GM18499 (cell line): Measurements from ENCODE around the gene VIPR1.
"Not testable (repeated sequence)": the region's sequence is repeated elsewhere in the genome, so short reads cannot be mapped to it uniquely, and the experiment has no call there.

Source experiments
- ATAC-seq: cut with Tn5 transposase; IDR thresholded peaks from one replicate; pipeline ENCODE4 v1.9.1; 2021; ENCODE audit warnings: moderate number of reproducible peaks; ENCODE audit not compliant: insufficient read depth, unreplicated experiment

Gene VIPR1

DNA sequence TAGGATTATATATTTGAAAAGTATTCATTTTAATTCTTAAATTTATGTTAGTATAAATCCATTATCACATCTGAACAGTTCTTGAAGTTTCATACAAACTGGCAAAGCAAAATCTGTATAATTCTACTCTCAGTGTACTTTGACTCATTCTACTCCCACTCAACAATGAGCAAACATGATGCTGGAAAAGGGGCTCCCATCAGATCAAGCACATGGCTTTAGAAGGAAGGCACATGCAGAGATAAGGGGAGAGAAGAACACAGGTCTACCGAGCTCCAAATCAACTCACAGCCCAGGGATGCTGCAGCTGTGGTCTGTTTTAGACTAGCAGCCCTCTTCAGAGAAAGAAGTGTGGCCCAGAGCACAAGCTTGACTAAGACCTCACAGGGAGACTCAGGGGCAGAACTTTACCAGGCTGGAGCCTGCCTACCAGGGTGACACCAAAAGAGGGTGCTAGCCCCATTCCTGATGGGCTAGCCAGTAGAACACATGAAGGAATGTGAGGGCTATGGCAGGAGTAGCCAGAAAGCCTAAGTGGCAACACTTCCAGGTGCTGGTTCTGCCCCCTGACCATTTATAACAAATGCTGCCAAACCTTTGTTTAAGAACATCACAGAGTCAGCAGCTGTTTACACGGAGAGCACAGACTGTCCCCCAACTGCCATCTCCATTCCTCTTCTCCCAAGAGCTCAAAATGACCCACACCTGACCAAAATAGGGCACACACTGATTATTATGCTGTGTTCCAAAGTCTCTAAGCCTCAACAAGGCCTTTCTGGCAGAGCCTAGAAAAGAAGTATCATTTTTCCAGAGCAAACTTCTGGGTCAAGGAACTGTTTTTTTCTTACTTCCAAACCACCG lies 59.8 kb downstream of the VIPR1 start:
- ATAC-seq: no peak

DNA sequence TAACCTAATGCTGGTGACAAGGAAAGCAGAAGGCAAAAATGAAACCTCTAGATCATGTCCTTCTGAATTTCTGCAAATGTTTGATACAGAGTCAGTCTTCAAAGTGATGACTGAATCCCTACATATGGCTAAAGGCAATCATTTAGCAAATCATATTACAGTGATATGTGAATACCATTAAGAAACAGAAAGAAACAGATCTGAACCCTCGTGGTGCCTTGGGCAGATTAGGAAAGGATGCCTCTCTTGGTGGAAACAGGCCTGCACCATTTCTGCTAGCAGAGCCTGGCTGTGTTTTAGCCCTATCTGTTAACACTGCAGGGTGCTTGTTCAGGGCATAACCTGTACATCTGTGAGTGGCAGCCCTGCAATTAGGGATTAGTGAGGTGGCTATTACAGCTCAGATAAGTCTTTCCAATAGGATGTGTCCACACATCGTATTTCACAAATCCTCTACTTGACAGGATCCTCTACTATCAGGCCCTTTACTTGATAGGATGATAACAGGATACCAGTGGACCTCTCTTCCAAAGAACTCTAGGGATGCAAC lies 67.2 kb downstream of the VIPR1 start:
- no peak for ATAC-seq

DNA sequence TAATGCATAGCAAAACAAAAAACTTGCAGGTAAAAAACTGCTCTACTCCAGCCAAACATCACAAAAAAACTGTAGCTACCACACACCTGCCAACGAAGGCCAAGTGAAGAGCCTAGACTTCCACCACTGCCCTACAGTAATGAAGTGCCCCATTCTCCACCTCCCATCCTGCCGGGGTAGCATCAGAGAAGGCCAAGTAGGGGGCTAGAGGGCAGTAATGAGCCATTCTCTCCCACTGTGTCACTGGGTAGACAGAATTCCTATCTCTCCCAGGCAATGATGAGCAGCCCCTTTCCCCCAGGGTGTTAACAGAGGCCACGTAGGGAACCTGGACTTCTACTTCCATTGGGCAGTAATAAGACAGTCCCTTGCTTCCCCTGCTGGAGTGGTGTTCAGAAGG lies 69.8 kb downstream of the VIPR1 start:
- no peak for ATAC-seq

DNA sequence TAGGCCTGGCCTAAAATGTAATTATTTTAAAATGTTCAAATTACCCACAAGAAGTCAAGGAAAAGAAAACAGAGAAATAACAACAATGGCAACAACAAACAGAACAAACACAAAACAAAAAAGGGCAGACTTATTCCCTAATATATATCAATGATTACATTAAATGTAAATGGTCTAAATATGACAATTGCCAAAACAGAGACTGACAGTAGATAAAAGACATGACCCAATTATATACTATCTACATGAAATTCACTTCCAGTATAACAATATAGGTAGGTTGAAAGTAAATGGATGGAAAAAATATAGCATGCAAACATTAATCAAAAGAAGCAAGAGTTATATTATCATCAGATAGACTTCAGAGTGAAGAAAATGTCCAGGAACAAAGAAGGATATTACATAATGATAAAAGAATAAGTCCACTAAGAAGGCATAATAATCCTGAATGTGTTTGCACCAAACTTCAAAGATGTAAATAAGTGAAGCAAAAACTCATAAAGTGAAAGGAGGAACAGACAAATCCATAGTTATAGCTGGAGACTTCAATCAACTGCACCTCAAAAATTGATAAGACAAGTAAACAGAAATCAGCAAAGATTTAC lies 72.8 kb downstream of the VIPR1 start:
- no peak for ATAC-seq

DNA sequence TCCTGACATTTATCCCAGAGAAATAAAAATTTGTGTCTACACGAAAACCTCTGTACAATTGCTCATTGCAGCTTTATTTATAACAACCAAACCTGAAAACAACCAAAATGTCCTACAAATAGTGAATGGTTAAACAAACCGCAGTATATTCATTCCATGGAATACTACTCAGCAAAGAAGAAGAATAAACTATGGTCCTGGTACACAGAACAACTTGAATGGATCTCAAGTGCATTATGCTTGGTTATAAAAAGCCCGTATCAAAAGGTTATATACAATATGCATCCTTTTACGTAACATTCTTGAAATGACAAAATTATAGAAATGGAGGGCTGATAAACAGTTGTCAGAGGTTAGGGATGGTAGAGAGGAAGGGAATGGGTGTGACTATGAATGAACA lies 75.6 kb downstream of the VIPR1 start:
- no peak for ATAC-seq

DNA sequence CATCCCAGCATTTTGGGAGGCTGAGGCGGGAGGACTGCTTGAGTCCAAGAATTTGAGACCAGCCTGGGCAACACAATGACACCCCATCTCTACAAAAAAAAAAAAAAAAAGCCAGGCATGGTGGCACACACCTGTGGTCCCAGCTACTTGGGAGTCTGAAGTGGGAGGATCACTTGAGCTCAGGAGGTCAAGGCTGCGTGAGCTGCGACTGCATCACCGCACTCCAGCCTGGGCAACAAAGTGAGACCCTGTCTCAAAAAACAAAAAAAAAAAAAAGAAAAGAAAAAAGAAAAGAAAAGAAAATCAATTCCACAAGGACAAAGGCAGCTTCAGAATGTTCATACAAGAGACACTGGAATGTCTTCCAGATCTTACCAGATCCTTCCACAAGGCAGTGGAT lies 76.9 kb downstream of the VIPR1 start:
- not testable (repeated sequence) for ATAC-seq

DNA sequence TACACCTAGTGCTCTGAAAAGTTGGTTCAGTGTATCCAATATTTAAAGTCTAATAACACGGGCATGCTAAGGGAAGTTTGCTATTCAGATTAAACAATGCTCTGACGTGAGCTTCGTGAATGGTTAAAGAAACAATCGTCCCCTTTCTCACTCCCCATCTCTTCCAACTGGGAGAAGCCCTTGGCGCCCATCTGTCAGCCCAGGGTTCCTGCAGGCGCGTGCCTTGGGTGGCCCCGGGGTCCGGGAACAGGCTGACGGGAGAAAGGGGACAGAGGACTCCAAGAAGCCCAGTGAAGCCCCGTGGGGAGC lies 78.9 kb downstream of the VIPR1 start:
- ATAC-seq: no peak

DNA sequence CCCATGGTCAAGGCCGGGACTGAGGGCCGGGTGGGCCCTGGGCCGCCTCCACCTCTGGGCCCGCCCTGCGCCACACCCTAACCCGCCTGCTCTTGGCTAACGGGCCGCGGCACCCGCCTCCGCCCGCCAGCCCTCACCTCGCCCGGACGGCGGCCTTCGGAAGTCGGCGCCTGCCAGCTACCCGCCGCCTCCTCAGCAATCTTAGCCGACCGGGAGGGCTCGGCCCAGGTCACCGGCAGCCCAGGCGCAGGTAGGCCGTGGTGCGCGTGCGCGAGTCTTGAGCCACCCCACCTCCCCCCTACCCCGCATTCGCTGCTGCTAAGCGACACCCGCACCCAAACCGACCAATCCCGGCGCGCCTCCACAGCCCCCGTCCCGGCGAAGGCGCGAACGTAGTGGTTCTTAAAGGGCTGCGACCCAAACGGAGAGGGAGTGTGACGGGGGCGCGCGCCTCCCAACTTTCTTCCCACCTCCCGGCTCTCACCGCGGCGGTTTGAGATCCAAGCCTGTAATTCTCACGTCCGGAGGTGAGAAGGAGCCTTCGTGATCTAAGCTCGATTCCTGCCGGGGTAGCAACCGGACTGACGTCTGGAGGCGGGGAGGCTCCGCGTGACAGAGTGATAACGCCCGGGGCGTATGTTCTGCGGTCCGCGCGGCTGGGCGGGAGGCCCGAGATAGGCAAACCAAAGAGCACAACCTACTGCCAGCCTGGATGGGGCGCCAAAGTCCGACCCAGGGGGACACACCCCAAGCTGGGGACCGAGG lies 79.4 kb downstream of the VIPR1 start, which contains the start of gene SEC22C:
TSS of gene SEC22C (minus strand) at position 259 of the 765 bp plus-strand sequence. CDS start 12,921 bp downstream, outside the sequence.
- ATAC-seq: peak; percentile 67

DNA sequence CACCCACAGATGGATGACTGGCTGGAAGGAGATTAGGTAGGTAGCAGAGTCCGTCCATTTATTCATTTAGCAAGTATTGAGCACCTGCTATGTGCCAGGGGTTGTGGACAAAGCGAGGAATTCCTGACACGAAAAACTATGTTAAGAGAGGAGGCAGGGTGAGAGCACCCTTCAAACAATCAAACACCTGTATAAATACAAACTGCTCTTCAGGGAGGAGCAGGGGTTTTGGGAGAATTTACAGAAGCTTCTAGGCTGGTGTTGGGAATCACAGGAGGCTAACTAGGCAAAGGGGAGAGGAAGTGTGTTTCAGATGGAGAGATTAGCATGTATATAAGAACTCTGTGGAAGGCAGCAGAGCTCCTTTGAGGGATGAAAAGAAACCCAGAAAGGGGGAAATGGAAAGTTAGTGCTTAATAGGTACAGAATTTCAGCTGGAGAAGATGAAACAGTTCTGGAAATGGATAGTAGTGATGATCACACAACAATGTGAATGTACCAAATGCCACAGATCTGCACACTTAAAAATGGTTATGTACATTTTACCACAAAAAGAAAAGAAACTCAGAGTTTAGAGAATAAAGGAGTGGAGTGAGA lies 80.1 kb downstream of the VIPR1 start:
- no peak for ATAC-seq
